IMR-90 (cell line): ENCODE measurements around the gene OR8D1.

Source experiments
- BHLHE40 ChIP-seq: fragments of 150-350 bp; IDR thresholded peaks from 2 replicates; pipeline ENCODE4 v1.6.1; 2016; ENCODE audit warnings: mild to moderate bottlenecking, low read depth, low read length
- CEBPB ChIP-seq: IDR thresholded peaks from 2 replicates; pipeline ENCODE4 v1.6.1; 2012; ENCODE audit warnings: low read depth, low read length, improper control_type of control experiment
- CTCF ChIP-seq: conservative IDR thresholded peaks from 2 replicates; pipeline ENCODE4 v1.5.1; 2012; ENCODE audit warnings: mild to moderate bottlenecking, low read depth, low read length, improper control_type of control experiment
- MAFK ChIP-seq: IDR thresholded peaks from 2 replicates; pipeline ENCODE4 v1.6.1; 2012; ENCODE audit warnings: low read depth, low read length, improper control_type of control experiment
- POLR2A ChIP-seq: IDR thresholded peaks from 2 replicates; pipeline ENCODE4 v1.6.1; 2012; ENCODE audit warnings: mild to moderate bottlenecking, low read depth, low read length
- RCOR1 ChIP-seq: IDR thresholded peaks from 2 replicates; pipeline ENCODE4 v1.6.1; 2012; ENCODE audit warnings: mild to moderate bottlenecking, low read length, improper control_type of control experiment; ENCODE audit not compliant: insufficient replicate concordance
- SMC3 ChIP-seq: fragments of 150-350 bp; IDR thresholded peaks from 2 replicates; pipeline ENCODE4 v1.6.1; 2016; ENCODE audit warnings: low read depth, mild to moderate bottlenecking, antibody characterized with exemption, low read length, moderate library complexity

- TF ChIP-seq BHLHE40 (no peak), POLR2A (no peak), CTCF (no peak), CEBPB (no peak), RCOR1 (no peak), SMC3 (no peak), MAFK (no peak)
Observed at GRCh38 chr11:124315052-124315451, 1.3 kb upstream of the OR8D1 start.
